Stimulated activated CD4-positive, alpha-beta T cell treated with anti-CD3 and anti-CD28 coated beads, Interleukin-15, amount 100 ng/mL, for 48 hours (primary cell): Measurements from ENCODE around the gene KCNH1.

Experiments
- DNase-seq, 2 donors: peaks; one replicate each; pipeline ENCODE4 v3.0.0-alpha.2; 2020; ENCODE audit warnings: low read depth in 2 of 2

The KCNH1 gene

GRCh38 chr1:210764536-210764935 is 369.4 kb downstream of the KCNH1 start:
- DNase-seq: no peak

- DNase-seq: no peak
Observed at GRCh38 chr1:210758761-210759160, 375.2 kb downstream of the KCNH1 start.

GRCh38 chr1:210758261-210758660 is 375.7 kb downstream of the KCNH1 start:
- no peak for DNase-seq

- DNase-seq: no peak
Observed at GRCh38 chr1:210757677-210758076, 376.3 kb downstream of the KCNH1 start.

- no peak for DNase-seq
Observed at GRCh38 chr1:210755991-210756659, 377.8 kb downstream of the KCNH1 start.

GRCh38 chr1:210754878-210755665 is 378.9 kb downstream of the KCNH1 start:
- no peak for DNase-seq

GRCh38 chr1:210751911-210752310 is 382.0 kb downstream of the KCNH1 start:
- no peak for DNase-seq

GRCh38 chr1:210750468-210750867 is 383.5 kb downstream of the KCNH1 start:
- DNase-seq: no peak

GRCh38 chr1:210748796-210749195 is 385.2 kb downstream of the KCNH1 start:
- no peak for DNase-seq

- DNase-seq: no peak
Observed at GRCh38 chr1:210747890-210748289, 386.1 kb downstream of the KCNH1 start.

GRCh38 chr1:210747112-210747511 is 386.8 kb downstream of the KCNH1 start:
- DNase-seq: no peak

GRCh38 chr1:210746024-210746731 is 387.8 kb downstream of the KCNH1 start:
- no peak for DNase-seq

- DNase-seq: no peak
Observed at GRCh38 chr1:210743038-210743437, 390.9 kb downstream of the KCNH1 start.

GRCh38 chr1:210741564-210741963 is 392.4 kb downstream of the KCNH1 start:
- DNase-seq: no peak

GRCh38 chr1:210739627-210740026 is 394.3 kb downstream of the KCNH1 start:
- DNase-seq: no peak

GRCh38 chr1:210738256-210738655 is 395.7 kb downstream of the KCNH1 start:
- no peak for DNase-seq

- DNase-seq: no peak
Observed at GRCh38 chr1:210736713-210737112, 397.2 kb downstream of the KCNH1 start.

GRCh38 chr1:210731597-210731996 is 402.4 kb downstream of the KCNH1 start:
- no peak for DNase-seq

GRCh38 chr1:210731193-210731592 is 402.8 kb downstream of the KCNH1 start:
- no peak for DNase-seq

GRCh38 chr1:210730023-210730422 is 403.9 kb downstream of the KCNH1 start:
- DNase-seq: no peak

- no peak for DNase-seq
Observed at GRCh38 chr1:210728437-210729149, 405.4 kb downstream of the KCNH1 start.

GRCh38 chr1:210727709-210728108 is 406.2 kb downstream of the KCNH1 start:
- no peak for DNase-seq
